Lower lobe of right lung (tissue), 2 donors: ENCODE data around the gene DOC2B. TPM values are rescaled to one million over a fixed set of nuclear protein-coding genes. Genes with fewer than 3 reads are reported as not detected.

Experiments
- ATAC-seq, 2 donors: fragments of 200-7000 bp; cut with Tn5 transposase; one replicate each; pipeline ENCODE4 v1.9.1; 2020 to 2022; ENCODE audit warnings: mild to moderate bottlenecking in 2 of 2, moderate library complexity in 2 of 2
- DNase-seq: peaks from one replicate; pipeline ENCODE4 v3.0.0-alpha.2; 2020
- H3K27ac ChIP-seq: fragments of 200-600 bp; one replicate; pipeline ENCODE4 v1.8.0; 2022
- H3K27me3 ChIP-seq: fragments of 200-600 bp; one replicate; pipeline ENCODE4 v1.8.0; 2022; ENCODE audit warnings: low read depth
- H3K36me3 ChIP-seq: fragments of 200-600 bp; one replicate; pipeline ENCODE4 v1.8.0; 2022; ENCODE audit warnings: mild to moderate bottlenecking
- H3K4me1 ChIP-seq: fragments of 200-600 bp; one replicate; pipeline ENCODE4 v1.8.0; 2022
- H3K4me3 ChIP-seq: fragments of 200-600 bp; one replicate; pipeline ENCODE4 v1.8.0; 2022; ENCODE audit warnings: mild to moderate bottlenecking
- H3K9me3 ChIP-seq: fragments of 200-600 bp; one replicate; pipeline ENCODE4 v1.8.0; 2022
- CTCF ChIP-seq: fragments of 200-600 bp; IDR thresholded peaks from one replicate; pipeline ENCODE4 v1.8.0; 2022; ENCODE audit warnings: antibody characterized with exemption, mild to moderate bottlenecking
- intact Hi-C: fragments of 100-400 bp; cut with DNase I; formaldehyde crosslinking; loops from one replicate; pipeline ENCODE4 v1.11.0; 2022
- total RNA-seq: library from RNA; stranded (reverse); fragmentation: NEBNext Ultra II Directional; extraction: Animal tissue kit (Norgen Biotek cat#: 25700); gene quantifications from one replicate; pipeline ENCODE4 v1.2.1, GENCODE V29; 2021
- donor health status: DM: no; HTN: yes; CAD: no; lungs with severe emphysema.

Gene DOC2B
- total RNA-seq, 1 donor from 2014 or later: 6.2 TPM

- H3K27ac ChIP-seq: no peak overlapping the region
- no peaks in the 10 kb centered on the region for H3K27me3 ChIP-seq
- TF ChIP-seq CTCF: no peak
- H3K36me3 ChIP-seq: peaks cover 7% of the 10 kb centered on the region
- no peaks in the 10 kb centered on the region for H3K9me3 ChIP-seq
- H3K4me3 ChIP-seq: no peak overlapping the region
- no peaks in the 10 kb centered on the region for H3K4me1 ChIP-seq
- intact Hi-C loops: no loop called here
- no peak for ATAC-seq
- DNase-seq: peak; percentile 32
Measured at GRCh38 chr17:152860-153420, 28.5 kb downstream of the DOC2B start.

GRCh38 chr17:151886-152859 lies 29.3 kb downstream of the DOC2B start:
- H3K36me3 ChIP-seq: peaks cover 7% of the 10 kb centered on the region
- no peak for TF ChIP-seq CTCF
- no peaks in the 10 kb centered on the region for H3K4me1 ChIP-seq
- no peaks in the 10 kb centered on the region for H3K9me3 ChIP-seq
- ATAC-seq (no peak), DNase-seq (peak; percentile 31)
- no peak overlapping the region for H3K4me3 ChIP-seq
- H3K27me3 ChIP-seq: no peaks in the 10 kb centered on the region
- no peak overlapping the region for H3K27ac ChIP-seq
- intact Hi-C loops: no loop called here

GRCh38 chr17:151004-151403 lies 30.4 kb downstream of the DOC2B start:
- H3K4me1 ChIP-seq: no peaks in the 10 kb centered on the region
- DNase-seq (peak; percentile 6), ATAC-seq (no peak)
- no peak for TF ChIP-seq CTCF
- no peaks in the 10 kb centered on the region for H3K9me3 ChIP-seq
- H3K27ac ChIP-seq: no peak overlapping the region
- H3K4me3 ChIP-seq: no peak overlapping the region
- no peaks in the 10 kb centered on the region for H3K27me3 ChIP-seq
- peaks cover 6% of the 10 kb centered on the region for H3K36me3 ChIP-seq
- intact Hi-C loops: no loop called here

- no peak for ATAC-seq
- intact Hi-C loops: no loop called here
- TF ChIP-seq CTCF: no peak
- no peaks in the 10 kb centered on the region for H3K4me1 ChIP-seq
- no peak overlapping the region for H3K4me3 ChIP-seq
- H3K36me3 ChIP-seq: no peaks in the 10 kb centered on the region
- no peak overlapping the region for H3K27ac ChIP-seq
- no peaks in the 10 kb centered on the region for H3K9me3 ChIP-seq
- H3K27me3 ChIP-seq: no peaks in the 10 kb centered on the region
- peak; percentile 28 for DNase-seq
Measured at GRCh38 chr17:149897-150584, 31.4 kb downstream of the DOC2B start.

- Histone ChIP-seq H3K27ac (no peak overlapping the region), H3K27me3 (no peaks in the 10 kb centered on the region), H3K9me3 (no peaks in the 10 kb centered on the region), H3K36me3 (no peaks in the 10 kb centered on the region), H3K4me1 (no peaks in the 10 kb centered on the region), H3K4me3 (no peak overlapping the region)
- ATAC-seq: no peak
- intact Hi-C loops: no loop called here
- no peak for TF ChIP-seq CTCF
- no peak for DNase-seq
Measured at GRCh38 chr17:149231-149630, 32.2 kb downstream of the DOC2B start.
